SK-N-SH (cell line): ENCODE data around the gene SLC22A15. TPM values are rescaled to one million over a fixed set of nuclear protein-coding genes. Genes with fewer than 3 reads are reported as not detected.

ENCODE experiments used
- CTCF ChIA-PET: fragments of 300-600, 350-600 bp; formaldehyde crosslinking; extraction: SDS; loops from one replicate; lab custom pipeline; 2021; lab: Yijun Ruan, JAX
- POLR2A ChIA-PET: fragments of 350-600 bp; sonication (Branson Sonifier 250); formaldehyde crosslinking; extraction: SDS; loops from one replicate; lab custom pipeline; 2020; ENCODE audit warnings: antibody characterized with exemption, inconsistent platforms; lab: Yijun Ruan, JAX
- DNase-seq: peaks from one replicate; pipeline ENCODE4 v3.0.0; 2012
- H2AFZ ChIP-seq: fragments of 200-600 bp; sonication (generic); 2 replicates; pipeline ENCODE4 v1.8.1; 2016; ENCODE audit warnings: antibody characterized with exemption, mild to moderate bottlenecking, low read depth
- H3F3A ChIP-seq: fragments of 200-600 bp; sonication (generic); replicated peaks from 2 replicates; pipeline ENCODE3; 2016; ENCODE audit warnings: antibody characterized with exemption, mild to moderate bottlenecking; ENCODE audit not compliant: insufficient read depth
- H3K27ac ChIP-seq, 2 experiments: fragments of 200-500 bp in 1 of 2; fragments of 200-600 bp in 1 of 2; sonication (Bioruptor generic) in 1 of 2; sonication (generic), shearing (Covaris generic) in 1 of 2; 2 replicates each; pipeline versions ENCODE4 v1.5.1 to v1.6.1; 2014 to 2016; ENCODE audit warnings: low read depth in 2 of 2, inconsistent platforms in 1 of 2, low read length in 1 of 2, mild to moderate bottlenecking in 1 of 2, mixed read lengths in 1 of 2
- H3K27me3 ChIP-seq: fragments of 200-600 bp; sonication (generic), shearing (Covaris generic); 2 replicates; pipeline ENCODE4 v1.6.1; 2016; ENCODE audit warnings: mixed run types; ENCODE audit not compliant: insufficient read depth
- H3K36me3 ChIP-seq, 2 experiments: fragments of 200-500 bp in 1 of 2; fragments of 200-600 bp in 1 of 2; sonication (Bioruptor generic) in 1 of 2; sonication (generic) in 1 of 2; replicated peaks in 1 of 2; 2 replicates each; pipeline versions ENCODE3 to v1.5.1; 2014 to 2016; ENCODE audit warnings: low read length in 1 of 2, mild to moderate bottlenecking in 1 of 2; ENCODE audit not compliant: insufficient read depth in 2 of 2, control insufficient read depth in 1 of 2
- H3K4me1 ChIP-seq, 2 experiments: fragments of 200-500 bp in 1 of 2; fragments of 200-600 bp in 1 of 2; sonication (Bioruptor generic) in 1 of 2; sonication (generic), shearing (Covaris generic) in 1 of 2; 2 replicates each; pipeline versions ENCODE4 v1.5.1 to v1.6.1; 2014 to 2016; ENCODE audit warnings: low read depth in 1 of 2, low read length in 1 of 2, mixed run types in 1 of 2; ENCODE audit not compliant: insufficient read depth in 2 of 2, control insufficient read depth in 1 of 2
- H3K4me2 ChIP-seq: fragments of 200-600 bp; sonication (generic), shearing (Covaris generic); 2 replicates; pipeline ENCODE4 v1.6.1; 2017; ENCODE audit warnings: mixed run types
- H3K4me3 ChIP-seq, 2 experiments: fragments of 200-500 bp in 1 of 2; fragments of 200-600 bp in 1 of 2; sonication (Bioruptor generic) in 1 of 2; sonication (generic), shearing (Covaris generic) in 1 of 2; 2 replicates each; pipeline versions ENCODE4 v1.5.1 to v1.8.1; 2014 to 2016; ENCODE audit warnings: low read depth in 2 of 2, inconsistent platforms in 1 of 2, low read length in 1 of 2, mild to moderate bottlenecking in 1 of 2, mixed read lengths in 1 of 2, moderate library complexity in 1 of 2
- H3K79me2 ChIP-seq: fragments of 200-600 bp; sonication (generic); 2 replicates; pipeline ENCODE4 v1.8.1; 2017; ENCODE audit warnings: mild to moderate bottlenecking; ENCODE audit not compliant: insufficient read depth
- H3K9ac ChIP-seq: fragments of 200-600 bp; sonication (generic); 2 replicates; pipeline ENCODE4 v1.6.1; 2017; ENCODE audit warnings: mixed run types
- H3K9me2 ChIP-seq: fragments of 200-600 bp; sonication (generic); 2 replicates; pipeline ENCODE4 v1.6.1; 2017; ENCODE audit warnings: mixed run types
- H3K9me3 ChIP-seq: fragments of 200-600 bp; sonication (generic); 2 replicates; pipeline ENCODE4 v1.6.1; 2017; ENCODE audit warnings: mixed run types, mild to moderate bottlenecking, moderate library complexity
- H4K20me1 ChIP-seq: fragments of 200-600 bp; sonication (generic); 2 replicates; pipeline ENCODE4 v1.6.1; 2017; ENCODE audit warnings: mild to moderate bottlenecking, mixed run types; ENCODE audit not compliant: insufficient read depth
- CTCF ChIP-seq: fragments of 200-600 bp; sonication (generic); IDR thresholded peaks from 2 replicates; pipeline ENCODE4 v1.6.1; 2017; ENCODE audit warnings: antibody characterized with exemption, mild to moderate bottlenecking, moderate library complexity
- ELF1 ChIP-seq: IDR thresholded peaks from 2 replicates; pipeline ENCODE4 v1.4.0; 2012
- EP300 ChIP-seq, 2 experiments: IDR thresholded peaks; 2 replicates each; pipeline versions ENCODE4 v1.4.0 to v1.6.1; 2012; ENCODE audit warnings: borderline replicate concordance in 1 of 2, low read depth in 1 of 2, low read length in 1 of 2
- FOSL2 ChIP-seq: IDR thresholded peaks from 2 replicates; pipeline ENCODE4 v1.4.0; 2012; ENCODE audit warnings: low read depth, mild to moderate bottlenecking, moderate library complexity, borderline replicate concordance
- GATA2 ChIP-seq: sonication (generic); formaldehyde crosslinking; IDR thresholded peaks from 2 replicates; pipeline ENCODE4 v1.5.0; 2020; ENCODE audit warnings: mild to moderate bottlenecking, missing genetic modification reagents
- MXI1 ChIP-seq: IDR thresholded peaks from 2 replicates; pipeline ENCODE4 v1.6.1; 2012; ENCODE audit warnings: mild to moderate bottlenecking, low read depth, low read length, improper control_type of control experiment
- REST ChIP-seq: IDR thresholded peaks from 2 replicates; pipeline ENCODE4 v1.6.1; 2012; ENCODE audit warnings: mild to moderate bottlenecking, low read depth, low read length, moderate library complexity
- RFX5 ChIP-seq: IDR thresholded peaks from 2 replicates; pipeline ENCODE4 v1.6.1; 2012; ENCODE audit warnings: mild to moderate bottlenecking, improper control_type of control experiment, low read length
- RXRA ChIP-seq: IDR thresholded peaks from 2 replicates; pipeline ENCODE4 v1.4.0; 2012; ENCODE audit warnings: low read depth, mild to moderate bottlenecking, borderline replicate concordance
- TEAD4 ChIP-seq: IDR thresholded peaks from 2 replicates; pipeline ENCODE4 v1.4.0; 2012; ENCODE audit warnings: mild to moderate bottlenecking, borderline replicate concordance; ENCODE audit not compliant: insufficient read depth
- YY1 ChIP-seq: IDR thresholded peaks from 2 replicates; pipeline ENCODE4 v1.4.0; 2012; ENCODE audit warnings: low read depth, mild to moderate bottlenecking
- WGBS: methylation state at CpG from one replicate; pipeline ENCODE4 v1.1.6; 2017; ENCODE audit warnings: low lambda C conversion rate; 5-methylcytosine and 5-hydroxymethylcytosine counted together
- polyA plus RNA-seq, 3 experiments: library from polyadenylated mRNA; depleted of rRNA; stranded (reverse); fragments of >200 nt; gene quantifications; 2 replicates each; pipeline ENCODE4 v1.2.3, GENCODE V29; 2012

Gene SLC22A15
- polyA plus RNA-seq, 1 of the 3 experiments (the other 2 are of a cell fraction): 0.13 TPM

- H3K4me2 ChIP-seq: no peak overlapping the region
- no peaks in the 10 kb centered on the region for H3K36me3 ChIP-seq
- H3K27me3 ChIP-seq: peaks cover 8% of the 10 kb centered on the region; the same call in 1 of the 2 replicates
- ChIA-PET POLR2A (no interaction called here), CTCF (interaction anchor here (1.1 kb wide), 1 partner anchor 8 kb away, joined by 3 read pairs; no protein-coding TSS in a partner anchor)
- no peaks in the 10 kb centered on the region for H3K9me2 ChIP-seq
- H3K9ac ChIP-seq: no peak overlapping the region
- WGBS: 42% methylated on average over 2 of the region's 2 CpGs
- no peak overlapping the region for H3K4me3 ChIP-seq
- no peaks in the 10 kb centered on the region for H3K79me2 ChIP-seq
- no peaks in the 10 kb centered on the region for H3K9me3 ChIP-seq
- DNase-seq: no peak
- no peak for TF ChIP-seq EP300 (IDR thresholded peaks at IDR 0.05; ENCODE audit: borderline replicate concordance in 1 of 2, low read depth in 1 of 2, low read length in 1 of 2)
- TF ChIP-seq FOSL2: no peak
- no peak for TF ChIP-seq MXI1
- no peak for TF ChIP-seq ELF1
- no peak for TF ChIP-seq CTCF
- no peak for TF ChIP-seq RFX5
- no peak for TF ChIP-seq GATA2 (CRISPR knock-in tag)
- TF ChIP-seq YY1: no peak
- TF ChIP-seq RXRA: no peak
- no peak for TF ChIP-seq REST
- TF ChIP-seq TEAD4: no peak
- H4K20me1 ChIP-seq: no peaks in the 10 kb centered on the region
- no peak overlapping the region for H2AFZ ChIP-seq
- H3K27ac ChIP-seq: no peak overlapping the region
- H3K4me1 ChIP-seq: peaks cover 0 to 4% of the 10 kb centered on the region in 2 experiments; a peak in 1 of 4 replicates
- no peaks in the 10 kb centered on the region for H3F3A ChIP-seq
These were observed 3.8 kb downstream of the SLC22A15 start for GRCh38 chr1:115980156-115980555.
